Naive thymus-derived CD8-positive, alpha-beta T cell (primary cell): ENCODE measurements around the gene GABBR1. TPM values are rescaled to one million over a fixed set of nuclear protein-coding genes. Genes with fewer than 3 reads are reported as not detected.
A peak's percentile ranks its signal among the peaks of the same experiment; 100 is the strongest.
"Not testable (repeated sequence)": the region's sequence is repeated elsewhere in the genome, so short reads cannot be mapped to it uniquely, and the experiment has no call there.

Experiments used
- ATAC-seq, 2 donors: fragments of 150-1000 bp; cut with Tn5 transposase in 1 of 2; sonication (Bioruptor Pico), chemical (Tn5 transposase) in 1 of 2; 1 replicate in 1 of 2; 2 replicates in 1 of 2; pipeline ENCODE4 v1.10.0; 2021; ENCODE audit warnings: mild to moderate bottlenecking in 2 of 2, moderate library complexity in 2 of 2
- POLR2A ChIA-PET: fragments of 350-600 bp; sonication (Branson Sonifier 250); formaldehyde crosslinking; loops from one replicate; lab custom pipeline; 2021; ENCODE audit warnings: antibody characterized with exemption; lab: Charles Lee
- DNase-seq, 10 donors: peaks; one replicate each; pipeline versions ENCODE4 v3.0.0 to v3.0.0-alpha.2; 2020 to 2022
- H3K27ac Mint-ChIP-seq, 10 donors: one replicate each; pipeline ENCODE4 v1.8.0; 2020 to 2022; ENCODE audit warnings: mild to moderate bottlenecking in 10 of 10, mixed read lengths in 10 of 10, moderate library complexity in 4 of 10, inconsistent platforms in 1 of 10
- H3K27me3 Mint-ChIP-seq, 5 donors: one replicate each; pipeline ENCODE4 v1.8.0; 2021 to 2022; ENCODE audit warnings: mixed read lengths in 5 of 5
- H3K36me3 Mint-ChIP-seq, 3 donors: one replicate each; pipeline ENCODE4 v1.8.0; 2020 to 2022; ENCODE audit warnings: mixed read lengths in 3 of 3, mild to moderate bottlenecking in 2 of 3, inconsistent platforms in 1 of 3
- H3K4me1 Mint-ChIP-seq, 4 donors: one replicate each; pipeline ENCODE4 v1.8.0; 2021 to 2022; ENCODE audit warnings: mixed read lengths in 4 of 4
- H3K4me3 Mint-ChIP-seq, 10 donors: one replicate each; pipeline ENCODE4 v1.8.0; 2020 to 2022; ENCODE audit warnings: mild to moderate bottlenecking in 10 of 10, mixed read lengths in 10 of 10, moderate library complexity in 6 of 10, inconsistent platforms in 1 of 10
- H3K9me3 Mint-ChIP-seq, 9 donors: one replicate each; pipeline ENCODE4 v1.8.0; 2020 to 2022; ENCODE audit warnings: mixed read lengths in 9 of 9, mild to moderate bottlenecking in 3 of 9, inconsistent platforms in 1 of 9, moderate library complexity in 1 of 9
- polyA plus RNA-seq, 3 donors: library from polyadenylated mRNA; unstranded; fragments of 300-500 nt; fragmentation: Illumina TruSeq; gene quantifications; one replicate each; pipeline ENCODE4 v1.2.3, GENCODE V29; 2021
- total RNA-seq, 8 experiments: library from RNA in 2 of 8; stranded (reverse) in 2 of 8; gene quantifications; one replicate each; pipeline ENCODE4 v1.2.3 and lab custom pipeline; 2021 to 2026

GABBR1 gene
- 10 to 100 TPM; 33.3 to 36.4 TPM for total RNA-seq
- polyA plus RNA-seq: under 1 TPM; 0.46 to 0.92 (median 0.64) TPM
- total RNA-seq (lab: John Stamatoyannopoulos, UW): 4.0 to 54.3 (median 24.0) reads per million in 6 experiments

DNA sequence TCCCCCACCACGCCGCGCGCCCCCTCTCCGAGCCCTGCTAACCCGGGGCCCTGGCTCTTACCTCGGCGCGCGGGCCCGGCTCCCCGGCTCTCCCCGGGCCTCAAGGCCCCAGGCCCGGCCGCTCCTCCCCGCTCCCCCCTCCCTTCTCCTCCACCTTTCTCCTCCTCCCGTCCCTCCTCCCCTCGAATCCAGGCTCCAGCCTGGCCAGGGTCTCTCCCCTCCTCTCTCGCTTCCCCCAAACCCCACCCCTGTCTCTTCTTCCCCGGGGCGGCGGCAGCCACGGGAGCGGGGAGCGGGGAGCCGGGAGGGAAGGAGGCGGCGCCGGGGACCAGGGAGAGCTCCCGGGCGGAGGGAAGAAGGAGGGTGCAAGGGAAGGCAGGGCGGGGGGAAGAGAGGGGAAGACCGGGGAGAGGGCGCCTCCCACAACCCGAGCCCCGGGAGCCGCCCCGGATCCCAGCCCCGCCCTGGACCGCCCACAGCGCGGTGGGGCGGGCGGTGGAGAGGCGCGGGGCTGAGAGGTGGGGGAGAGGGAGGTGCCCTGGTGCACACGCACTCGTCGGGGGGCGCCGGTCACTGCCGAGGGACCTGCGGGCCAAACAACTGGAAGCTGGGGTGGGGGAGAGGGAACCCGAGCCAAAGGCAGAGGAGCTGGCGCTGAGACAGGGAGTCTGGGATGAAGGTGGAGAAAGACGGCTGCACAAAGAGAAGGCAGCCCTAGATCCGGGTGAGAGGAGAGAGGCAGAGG is at the start of gene GABBR1:
Gene GABBR1, minus strand, starts transcription at position 395 of the 745 bp plus-strand sequence. CDS start 798 bp downstream, outside the sequence.
- POLR2A ChIA-PET: interaction anchor here (0.6 to 2.3 kb wide), 5 partner anchors 9 to 1140 kb away, joined by 3 to 15 read pairs (median 5); no protein-coding TSS in a partner anchor
- H3K4me1 Mint-ChIP-seq: peaks cover 29 to 65% (median 52%) of the 10 kb centered on the region in 4 donors
- peak; percentile 73 to 77 for ATAC-seq
- H3K27me3 Mint-ChIP-seq: peaks cover 0 to 3% (median 0%) of the 10 kb centered on the region in 5 donors
- DNase-seq: peak; percentile 41 to 76 (median 63)
- H3K4me3 Mint-ChIP-seq: peak within 1 kb of the TSS; percentile 82 to 95 (median 90)
- no peaks in the 10 kb centered on the region for H3K9me3 Mint-ChIP-seq
- no peaks in the 10 kb centered on the region for H3K36me3 Mint-ChIP-seq
- peak within 1 kb of the TSS; percentile 32 to 94 (median 87) for H3K27ac Mint-ChIP-seq

DNA sequence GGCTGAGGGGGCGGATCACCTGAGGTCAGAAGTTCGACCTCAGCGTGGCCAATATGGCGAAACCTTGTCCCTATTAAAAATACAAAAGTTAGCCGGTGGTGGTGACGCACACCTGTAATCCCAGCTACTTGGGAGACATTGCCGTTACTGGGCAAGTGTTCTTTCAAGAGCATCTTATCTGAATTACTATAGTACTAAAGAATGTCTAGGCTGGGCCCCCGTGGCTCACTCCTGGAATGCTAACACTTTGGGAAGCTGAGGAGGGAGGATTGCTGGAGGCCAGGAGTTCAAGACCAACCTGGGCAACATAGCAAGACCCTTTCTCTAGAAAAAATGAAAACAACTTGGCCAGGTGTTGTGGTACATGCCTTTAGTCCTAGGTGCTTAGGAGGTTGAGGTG is 48.8 kb upstream of the GABBR1 start:
- POLR2A ChIA-PET: interaction anchor here (0.7 kb wide), 1 partner anchor 819 kb away, joined by 7 read pairs; no protein-coding TSS in a partner anchor
- Mint-ChIP-seq H3K4me3 (peak overlapping the region in 1 of 10 donors; percentile 18), H3K27me3 (peaks cover 0 to 23% (median 5%) of the 10 kb centered on the region in 5 donors), H3K36me3 (no peaks in the 10 kb centered on the region), H3K9me3 (peaks cover 0 to 2% (median 0%) of the 10 kb centered on the region in 9 donors), H3K27ac (no peak overlapping the region), H3K4me1 (peaks cover 3 to 8% (median 5%) of the 10 kb centered on the region in 4 donors)
- DNase-seq (no peak), ATAC-seq (no peak)

DNA sequence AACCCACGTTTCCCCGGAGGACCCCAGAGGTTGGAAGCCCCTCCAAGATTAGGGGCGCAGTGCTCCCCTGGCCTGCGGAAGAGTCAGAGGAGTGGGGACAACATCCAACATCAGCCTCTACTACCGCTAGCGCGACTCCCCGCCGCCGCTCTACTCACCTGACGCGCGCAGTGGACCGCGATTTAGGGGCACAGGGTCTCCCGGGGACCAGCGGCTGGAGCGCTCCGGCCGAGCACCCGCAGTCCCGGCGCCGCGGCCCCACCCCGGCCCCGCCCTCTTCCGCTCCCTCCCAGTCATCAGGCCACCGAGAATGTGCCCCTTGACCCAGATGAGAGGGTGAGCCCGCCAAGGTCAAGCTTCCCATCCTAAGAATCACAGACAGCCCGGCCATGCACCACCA is 47.9 kb upstream of the GABBR1 start, which contains the start of gene ZFP57:
Gene ZFP57, minus strand, starts transcription at position 249 of the 400 bp plus-strand sequence. CDS start 4,149 bp downstream, outside the sequence.
- peak within 1 kb of the TSS in 4 of 10 donors; percentile 82 to 90 (median 84) for H3K27ac Mint-ChIP-seq
- H3K36me3 Mint-ChIP-seq: no peaks in the 10 kb centered on the region
- H3K27me3 Mint-ChIP-seq: peaks cover 0 to 23% (median 4%) of the 10 kb centered on the region in 5 donors
- POLR2A ChIA-PET: no interaction called here
- peaks cover 0 to 2% (median 0%) of the 10 kb centered on the region in 9 donors for H3K9me3 Mint-ChIP-seq
- H3K4me1 Mint-ChIP-seq: peaks cover 6 to 8% (median 7%) of the 10 kb centered on the region in 4 donors
- peak within 1 kb of the TSS in 5 of 10 donors; percentile 41 to 90 (median 86) for H3K4me3 Mint-ChIP-seq
- ATAC-seq (peak in 1 of 2 donors; percentile 68), DNase-seq (no peak)

DNA sequence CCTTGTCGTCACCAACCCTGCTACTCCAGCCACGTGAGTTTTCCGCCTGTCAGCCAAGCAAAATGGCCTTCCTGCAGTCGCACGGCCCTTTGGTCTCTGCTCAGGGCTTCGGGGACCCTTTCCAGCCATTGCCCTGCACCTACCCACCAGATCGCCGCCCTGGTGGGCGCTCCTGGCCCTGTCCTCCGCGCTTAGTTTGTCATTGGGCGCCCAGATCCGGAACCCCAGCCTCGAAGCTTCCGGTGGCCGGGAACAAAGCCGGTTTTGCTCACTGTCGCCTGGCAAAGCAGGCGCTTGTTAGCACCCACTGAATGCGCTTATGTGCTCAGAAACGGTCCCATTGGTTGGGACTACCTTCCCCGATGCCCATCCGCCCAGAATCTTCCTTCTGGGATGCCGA is 47.4 kb upstream of the GABBR1 start:
- Mint-ChIP-seq H3K9me3 (peaks cover 0 to 2% (median 0%) of the 10 kb centered on the region in 9 donors), H3K4me3 (peak overlapping the region in 5 of 10 donors; percentile 41 to 90 (median 86)), H3K36me3 (no peaks in the 10 kb centered on the region), H3K27ac (peak overlapping the region in 4 of 10 donors; percentile 32 to 90 (median 58)), H3K27me3 (peaks cover 0 to 23% (median 4%) of the 10 kb centered on the region in 5 donors), H3K4me1 (peaks cover 6 to 8% (median 7%) of the 10 kb centered on the region in 4 donors)
- DNase-seq (peak in 1 of 10 donors; percentile 15), ATAC-seq (peak in 1 of 2 donors; percentile 70)
- POLR2A ChIA-PET: no interaction called here

DNA sequence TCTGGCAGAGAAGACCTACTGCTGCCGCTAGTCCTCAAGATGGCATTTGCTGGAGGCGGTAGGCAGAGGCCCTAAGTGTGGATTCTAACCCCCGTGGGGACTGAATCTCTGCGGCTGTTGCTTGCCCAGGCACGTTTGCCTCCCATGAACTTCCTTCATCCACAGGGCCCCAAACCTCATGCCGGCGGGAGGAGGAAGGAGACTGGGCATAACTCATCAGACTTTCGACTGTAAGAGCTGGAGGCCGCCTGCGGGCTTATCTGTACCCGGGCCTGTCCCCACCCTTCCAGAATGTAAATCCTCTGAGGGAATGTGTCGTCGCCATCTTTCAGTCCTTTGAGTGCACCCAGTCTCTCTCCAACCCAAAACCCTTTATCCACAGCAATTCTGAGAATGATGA is 47.0 kb upstream of the GABBR1 start:
- H3K4me3 Mint-ChIP-seq: peak overlapping the region in 4 of 10 donors; percentile 75 to 90 (median 88)
- H3K9me3 Mint-ChIP-seq: peaks cover 0 to 2% (median 0%) of the 10 kb centered on the region in 9 donors
- peaks cover 6 to 8% (median 7%) of the 10 kb centered on the region in 4 donors for H3K4me1 Mint-ChIP-seq
- ATAC-seq: no peak
- no peaks in the 10 kb centered on the region for H3K36me3 Mint-ChIP-seq
- H3K27me3 Mint-ChIP-seq: peaks cover 0 to 23% (median 4%) of the 10 kb centered on the region in 5 donors
- no peak for DNase-seq
- POLR2A ChIA-PET: no interaction called here
- peak overlapping the region in 2 of 10 donors; percentile 34 to 90 for H3K27ac Mint-ChIP-seq

DNA sequence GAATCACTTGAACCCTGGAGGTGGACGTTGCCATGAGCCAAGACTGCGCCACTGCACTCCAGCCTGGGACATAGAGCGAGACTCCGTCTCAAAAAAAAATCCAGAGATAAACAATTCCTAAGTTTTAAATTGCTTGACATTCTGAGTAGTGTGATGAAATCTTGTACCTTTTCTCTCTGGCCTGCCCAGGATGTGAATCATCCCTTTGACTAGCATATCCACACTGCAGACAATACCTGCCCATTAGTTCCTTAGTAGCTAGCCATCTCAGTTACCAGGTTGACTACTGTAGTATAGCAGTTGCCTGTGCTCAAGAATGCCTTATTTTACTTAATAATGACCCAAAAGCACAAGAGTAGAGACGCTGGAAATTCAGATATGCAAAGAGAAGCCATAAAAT is 45.1 kb upstream of the GABBR1 start:
- ATAC-seq (no peak), DNase-seq (no peak)
- POLR2A ChIA-PET: no interaction called here
- peak overlapping the region in 1 of 10 donors; percentile 19 for H3K27ac Mint-ChIP-seq
- H3K9me3 Mint-ChIP-seq: peaks cover 0 to 2% (median 0%) of the 10 kb centered on the region in 9 donors
- peaks cover 0 to 23% (median 4%) of the 10 kb centered on the region in 5 donors for H3K27me3 Mint-ChIP-seq
- no peaks in the 10 kb centered on the region for H3K36me3 Mint-ChIP-seq
- peaks cover 4 to 8% (median 6%) of the 10 kb centered on the region in 4 donors for H3K4me1 Mint-ChIP-seq
- H3K4me3 Mint-ChIP-seq: no peak overlapping the region

DNA sequence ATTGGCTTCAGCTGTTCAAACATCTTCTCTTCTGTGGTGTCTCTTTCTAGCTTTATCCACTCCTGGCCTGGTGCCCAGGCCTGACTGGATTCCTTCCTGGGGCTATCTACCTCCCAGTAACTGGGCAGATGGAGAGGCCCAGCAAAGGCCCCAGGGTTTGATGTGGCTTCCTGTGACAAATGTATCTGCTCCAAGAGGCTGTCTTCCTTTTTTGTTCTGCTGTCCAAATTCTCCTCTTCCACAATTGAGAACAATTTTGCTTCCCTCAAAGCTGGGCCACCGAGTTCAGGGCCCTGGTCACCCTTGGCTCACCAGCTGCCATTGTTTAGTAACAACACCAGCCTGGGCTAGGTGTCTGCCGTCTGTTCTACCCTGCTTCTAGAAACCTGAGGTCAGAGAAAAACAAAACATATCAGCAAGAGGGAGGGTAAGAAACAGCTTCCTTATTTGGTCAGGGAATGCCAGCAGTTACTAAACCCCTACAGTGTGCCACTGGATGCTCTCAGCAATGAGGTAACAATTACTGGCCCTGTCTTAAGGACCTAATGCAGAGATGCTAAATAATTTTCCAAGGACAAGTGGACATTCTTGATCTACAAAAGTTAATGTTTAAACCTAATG is 44.1 kb upstream of the GABBR1 start:
- POLR2A ChIA-PET: no interaction called here
- Mint-ChIP-seq H3K4me1 (peaks cover 4 to 8% (median 6%) of the 10 kb centered on the region in 4 donors), H3K27ac (peak overlapping the region in 6 of 10 donors; percentile 29 to 82 (median 65)), H3K4me3 (peak overlapping the region in 1 of 10 donors; percentile 34), H3K36me3 (no peaks in the 10 kb centered on the region), H3K27me3 (peaks cover 2 to 23% (median 6%) of the 10 kb centered on the region in 5 donors), H3K9me3 (peaks cover 0 to 2% (median 0%) of the 10 kb centered on the region in 9 donors)
- ATAC-seq (no peak), DNase-seq (no peak)

DNA sequence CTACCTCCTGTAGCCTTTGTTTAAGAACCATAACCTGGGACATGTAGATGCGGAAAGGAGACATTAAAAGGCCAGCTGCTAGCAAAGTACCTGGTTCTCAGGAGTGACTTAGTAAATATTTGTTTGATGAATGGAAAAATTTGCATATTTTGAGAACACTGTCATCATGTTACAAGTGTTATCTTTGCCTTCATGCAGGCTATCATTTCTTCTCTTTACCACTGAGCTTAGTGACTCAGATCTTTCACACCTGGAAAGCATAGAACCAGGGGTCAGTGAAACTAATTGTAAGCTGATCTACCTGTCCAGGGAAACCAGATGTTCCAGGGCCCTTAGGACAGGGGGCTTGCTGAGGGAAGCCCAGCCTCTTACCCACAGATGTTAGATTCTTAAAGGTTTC is 42.6 kb upstream of the GABBR1 start:
- no peak for DNase-seq
- H3K4me3 Mint-ChIP-seq: no peak overlapping the region
- peaks cover 7 to 26% (median 11%) of the 10 kb centered on the region in 5 donors for H3K27me3 Mint-ChIP-seq
- peaks cover 4 to 8% (median 7%) of the 10 kb centered on the region in 4 donors for H3K4me1 Mint-ChIP-seq
- no peak for ATAC-seq
- no peaks in the 10 kb centered on the region for H3K36me3 Mint-ChIP-seq
- peaks cover 0 to 2% (median 0%) of the 10 kb centered on the region in 9 donors for H3K9me3 Mint-ChIP-seq
- POLR2A ChIA-PET: interaction anchor here (0.6 kb wide), 1 partner anchor 52 kb away, joined by 3 read pairs; no protein-coding TSS in a partner anchor
- peak overlapping the region in 3 of 10 donors; percentile 28 to 52 (median 32) for H3K27ac Mint-ChIP-seq

DNA sequence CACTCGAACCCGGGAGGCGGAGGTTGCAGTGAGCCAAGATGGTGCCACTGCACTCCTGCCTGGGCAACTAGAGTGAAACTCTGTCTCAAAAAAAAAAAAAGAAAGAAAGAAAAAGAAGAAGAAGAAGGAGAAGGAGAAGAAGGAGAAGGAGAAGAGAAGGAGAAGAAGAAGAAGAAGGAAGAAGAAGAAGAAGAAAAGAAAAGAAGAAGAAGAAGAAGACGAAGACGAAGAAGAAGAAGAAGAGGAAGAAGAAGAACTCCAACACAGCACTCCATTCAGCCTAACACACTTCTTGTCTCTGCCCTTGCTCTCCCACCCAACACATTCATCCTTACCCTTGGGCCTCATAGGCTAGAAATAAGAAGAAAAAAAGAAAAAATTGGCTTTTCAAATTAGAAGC is 41.0 kb upstream of the GABBR1 start:
- peak overlapping the region in 1 of 10 donors; percentile 51 for H3K27ac Mint-ChIP-seq
- H3K4me3 Mint-ChIP-seq: no peak overlapping the region
- H3K4me1 Mint-ChIP-seq: peaks cover 4 to 8% (median 7%) of the 10 kb centered on the region in 4 donors
- H3K36me3 Mint-ChIP-seq: no peaks in the 10 kb centered on the region
- H3K27me3 Mint-ChIP-seq: peaks cover 3 to 17% (median 11%) of the 10 kb centered on the region in 5 donors
- ATAC-seq: no peak
- no peak for DNase-seq
- POLR2A ChIA-PET: interaction anchor here (1.1 kb wide), 1 partner anchor 20 kb away, joined by 4 read pairs; no protein-coding TSS in a partner anchor
- H3K9me3 Mint-ChIP-seq: peaks cover 0 to 2% (median 0%) of the 10 kb centered on the region in 9 donors

DNA sequence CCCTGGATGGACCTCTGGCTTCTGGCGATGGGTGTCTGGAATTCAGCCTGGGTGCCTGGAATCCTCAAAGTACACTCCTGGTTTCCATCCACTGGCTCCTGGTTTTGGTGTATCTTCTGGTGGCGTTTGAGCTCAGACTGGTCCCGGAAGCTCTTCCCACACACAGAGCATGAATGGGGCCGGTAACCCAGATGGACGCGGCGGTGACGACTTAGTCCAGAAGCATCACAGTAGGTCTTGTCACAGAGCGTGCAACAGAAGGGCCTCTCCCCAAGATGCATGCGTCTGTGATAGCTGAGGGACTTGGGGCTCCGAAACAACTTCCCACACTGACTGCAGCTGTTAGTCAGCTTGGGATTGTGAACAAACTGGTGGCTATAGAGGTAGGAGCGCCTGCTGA is 40.2 kb upstream of the GABBR1 start:
- H3K27ac Mint-ChIP-seq: no peak overlapping the region
- H3K4me1 Mint-ChIP-seq: peaks cover 4 to 8% (median 7%) of the 10 kb centered on the region in 4 donors
- H3K36me3 Mint-ChIP-seq: no peaks in the 10 kb centered on the region
- no peak for DNase-seq
- H3K4me3 Mint-ChIP-seq: no peak overlapping the region
- POLR2A ChIA-PET: interaction anchor here (1.1 kb wide), 1 partner anchor 20 kb away, joined by 4 read pairs; no protein-coding TSS in a partner anchor
- peaks cover 3 to 21% (median 12%) of the 10 kb centered on the region in 5 donors for H3K27me3 Mint-ChIP-seq
- H3K9me3 Mint-ChIP-seq: peaks cover 0 to 2% (median 0%) of the 10 kb centered on the region in 9 donors
- ATAC-seq: no peak

DNA sequence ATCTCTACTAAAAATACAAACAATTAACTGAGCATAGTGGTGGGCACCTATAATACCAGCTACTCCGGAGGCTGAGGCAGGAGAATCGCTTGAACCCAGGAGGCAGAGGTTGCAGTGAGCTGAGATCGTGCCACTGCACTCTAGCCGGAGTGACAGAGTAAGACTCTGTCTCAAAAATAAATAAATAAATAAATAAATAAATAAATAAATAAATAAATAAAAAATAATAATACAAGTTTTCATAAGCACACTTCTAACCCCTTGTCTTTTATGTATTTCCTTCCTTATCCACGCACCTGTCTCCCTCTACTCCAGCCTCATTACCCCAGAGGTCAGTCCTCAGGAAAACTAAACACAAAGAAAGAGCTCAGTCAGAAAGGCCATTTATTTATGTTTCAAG is 39.1 kb upstream of the GABBR1 start:
- H3K4me3 Mint-ChIP-seq, H3K36me3 Mint-ChIP-seq, ATAC-seq, DNase-seq, H3K4me1 Mint-ChIP-seq, POLR2A ChIA-PET, H3K9me3 Mint-ChIP-seq, H3K27ac Mint-ChIP-seq: not testable (repeated sequence)
- peaks cover 3 to 24% (median 20%) of the 10 kb centered on the region in 5 donors for H3K27me3 Mint-ChIP-seq

DNA sequence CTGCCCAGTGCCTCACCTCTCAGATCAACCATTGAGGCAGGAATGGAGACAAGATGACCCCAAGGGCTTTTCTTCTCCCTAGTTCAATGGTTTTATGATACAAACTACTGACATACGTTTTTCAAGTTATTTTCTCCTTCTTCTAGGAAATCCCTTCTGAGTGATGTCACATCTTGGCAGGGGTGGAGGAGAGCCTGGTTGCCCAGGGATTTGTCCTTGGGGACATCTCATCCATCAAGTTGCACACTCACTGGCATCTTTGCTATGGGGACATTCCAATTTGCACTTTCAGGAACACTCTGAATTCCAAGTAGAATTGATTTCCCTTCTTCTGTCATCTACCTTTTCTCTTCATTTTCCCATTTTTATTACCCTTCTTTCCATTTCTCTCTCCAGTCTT is 38.0 kb upstream of the GABBR1 start:
- Mint-ChIP-seq H3K27ac (no peak overlapping the region), H3K4me1 (peaks cover 0 to 2% (median 0%) of the 10 kb centered on the region in 4 donors), H3K4me3 (no peak overlapping the region), H3K9me3 (no peaks in the 10 kb centered on the region), H3K27me3 (peaks cover 5 to 26% (median 20%) of the 10 kb centered on the region in 5 donors), H3K36me3 (no peaks in the 10 kb centered on the region)
- ATAC-seq: no peak
- POLR2A ChIA-PET: no interaction called here
- no peak for DNase-seq
